Cortex of kidney (tissue), 1 donor: ENCODE data around the gene DOCK1.

ENCODE experiments used
- DNase-seq: peaks from one replicate; lab custom pipeline; 2025; lab: John Stamatoyannopoulos, UW

Gene DOCK1

DNA sequence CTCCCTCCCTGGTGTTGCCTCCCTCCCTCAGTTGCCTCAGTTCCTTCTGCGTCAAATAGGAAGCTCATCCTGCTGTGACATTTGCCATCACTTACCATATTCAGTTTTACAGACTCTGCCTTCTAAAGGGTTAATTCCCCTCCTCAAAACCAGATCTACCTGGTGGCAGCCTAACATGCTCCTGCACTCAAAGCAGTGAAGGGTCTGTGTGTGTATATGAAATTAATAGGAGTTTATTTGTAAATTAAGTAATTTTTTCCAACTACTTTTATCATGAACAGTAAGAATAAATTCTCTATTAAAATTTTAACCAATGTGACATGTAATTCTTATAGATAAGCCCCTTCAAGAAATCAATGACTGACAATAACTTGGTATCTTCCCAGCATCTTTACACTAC, 449.8 kb downstream of the DOCK1 start:
- DNase-seq, result no peak

DNA sequence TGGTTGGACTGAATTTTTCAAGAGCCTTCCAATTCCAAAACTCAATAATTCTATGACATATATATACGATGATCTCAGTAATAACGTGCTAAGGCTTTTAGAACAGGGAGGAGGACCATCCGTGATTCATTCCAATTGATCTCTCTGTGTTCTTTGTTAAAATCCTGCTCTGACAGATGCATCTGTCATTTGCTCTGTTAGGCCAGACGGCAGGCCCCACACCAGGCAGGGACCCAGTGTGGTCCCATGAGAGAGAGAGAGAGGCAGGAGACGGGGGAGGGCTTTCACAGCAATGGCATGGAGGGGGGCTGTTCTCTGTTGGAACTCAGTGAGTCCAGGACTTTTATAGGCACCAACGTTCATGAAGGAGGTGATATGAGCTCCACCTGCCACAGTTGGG, 451.1 kb downstream of the DOCK1 start:
- DNase-seq, result no peak

DNA sequence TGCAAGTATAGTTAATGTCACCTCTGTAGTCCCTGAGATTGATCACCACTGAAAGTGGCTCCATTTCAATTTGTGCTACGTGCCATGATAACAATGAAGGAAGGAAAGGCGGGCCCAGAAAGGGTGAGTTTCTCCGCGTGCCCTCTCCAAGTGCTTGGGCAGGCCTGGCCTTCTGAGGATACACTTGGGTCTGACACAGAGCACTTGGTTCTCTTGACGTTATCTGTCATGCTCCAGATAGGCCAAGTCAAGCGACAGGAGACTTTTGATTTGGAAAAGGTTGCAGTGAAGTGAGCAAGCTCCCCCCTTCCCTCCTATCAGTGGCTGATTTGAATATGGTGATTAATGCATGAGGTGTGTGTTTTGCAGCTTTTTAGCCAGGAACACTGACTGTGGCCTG, 452.0 kb downstream of the DOCK1 start:
- DNase-seq, result no peak

DNA sequence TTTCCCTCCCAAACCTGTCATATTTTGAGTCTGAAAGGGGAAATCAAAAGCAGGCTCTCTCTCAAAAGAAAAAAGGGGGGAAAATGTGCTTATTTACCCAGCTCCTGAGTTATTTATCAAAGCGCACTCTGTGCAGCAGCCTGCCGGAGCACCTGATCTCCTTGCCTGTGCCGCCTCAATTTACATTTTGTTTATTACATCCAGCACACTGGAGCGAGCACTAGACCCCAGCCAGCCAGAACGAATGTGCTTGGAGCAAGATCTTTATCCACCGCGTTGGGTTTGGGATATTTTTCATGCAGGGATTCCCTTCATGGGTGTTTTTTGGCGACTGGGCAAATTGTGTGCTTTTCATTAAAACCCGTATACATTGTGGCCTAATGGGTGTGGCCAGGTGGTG, 453.1 kb downstream of the DOCK1 start:
- no peak for DNase-seq

DNA sequence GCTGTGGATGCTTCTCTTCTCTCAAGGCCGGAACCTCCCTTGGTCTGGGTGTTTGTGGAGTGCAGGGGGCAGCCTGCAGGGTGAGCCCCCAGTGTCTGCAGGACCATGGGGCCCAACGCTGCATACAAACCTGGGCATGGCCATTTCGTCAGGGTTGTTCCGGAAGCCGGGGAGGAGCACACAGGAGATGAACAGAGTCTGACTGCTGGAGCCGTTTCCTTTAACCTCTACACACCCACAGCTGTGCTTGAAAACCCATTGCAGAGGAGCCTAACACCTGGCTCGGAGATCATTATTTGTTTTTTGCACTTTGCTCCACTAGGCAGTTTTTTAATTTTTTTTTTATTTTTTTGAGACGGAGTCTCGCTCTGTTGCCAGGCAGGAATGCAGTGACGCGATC, 458.8 kb downstream of the DOCK1 start:
- DNase-seq, result no peak

DNA sequence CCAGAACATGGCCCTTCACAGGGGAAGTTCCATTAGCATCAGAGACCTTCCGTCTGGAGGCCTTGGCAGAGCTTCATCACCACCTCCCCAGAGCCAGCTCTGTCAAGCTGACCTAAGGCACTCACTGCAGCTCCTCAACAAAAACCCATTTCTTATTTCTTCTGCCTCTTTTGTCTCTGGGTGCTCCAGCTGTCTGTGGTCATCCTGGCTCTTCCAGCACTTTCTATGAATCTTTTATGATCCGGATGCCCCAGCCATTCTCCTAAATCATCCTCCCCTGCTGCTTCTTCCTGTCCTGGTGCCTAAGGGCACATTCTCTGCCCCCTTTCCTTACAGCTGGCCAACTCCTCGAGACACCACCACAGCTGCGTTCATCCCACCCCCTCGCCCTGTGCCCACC, 462.9 kb downstream of the DOCK1 start:
- DNase-seq, result no peak

DNA sequence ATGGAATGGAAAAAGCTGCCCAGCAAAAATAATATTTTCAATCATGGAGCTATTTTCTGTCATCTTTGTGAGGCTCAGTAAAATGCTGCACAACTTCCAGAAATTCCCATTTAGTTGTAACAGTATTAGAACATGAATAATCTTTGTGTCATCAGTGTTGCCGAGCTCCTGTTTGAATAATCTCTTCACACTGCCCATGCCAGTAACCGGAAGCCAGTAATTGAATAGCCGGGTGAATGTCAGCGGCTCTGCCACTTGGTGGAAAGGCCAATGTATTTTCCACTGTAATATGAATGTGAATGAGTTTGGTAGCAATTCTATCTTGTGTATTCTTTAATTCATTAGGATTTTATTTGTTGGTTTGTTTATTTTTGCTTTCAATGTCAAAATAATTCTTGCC, 463.7 kb downstream of the DOCK1 start:
- no peak for DNase-seq

DNA sequence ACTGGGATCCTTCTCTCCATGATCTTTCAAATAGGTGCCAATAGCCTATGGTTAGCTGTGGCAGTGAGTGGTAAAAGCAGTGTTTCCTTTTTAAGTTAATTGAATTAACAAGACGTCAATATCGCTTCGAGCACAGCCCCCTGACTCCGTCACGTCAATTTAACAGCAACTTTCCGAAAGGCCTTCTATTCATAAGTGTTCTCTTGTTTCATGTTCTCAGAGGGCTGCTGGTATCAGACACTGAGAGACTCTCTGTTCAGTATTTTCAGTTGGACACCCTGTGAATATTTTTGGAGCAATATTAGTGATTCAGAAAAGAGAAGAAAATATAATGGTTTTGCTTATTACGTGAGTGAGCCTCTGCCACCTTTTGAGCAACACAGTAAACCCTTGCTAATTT, 465.4 kb downstream of the DOCK1 start:
- no peak for DNase-seq

DNA sequence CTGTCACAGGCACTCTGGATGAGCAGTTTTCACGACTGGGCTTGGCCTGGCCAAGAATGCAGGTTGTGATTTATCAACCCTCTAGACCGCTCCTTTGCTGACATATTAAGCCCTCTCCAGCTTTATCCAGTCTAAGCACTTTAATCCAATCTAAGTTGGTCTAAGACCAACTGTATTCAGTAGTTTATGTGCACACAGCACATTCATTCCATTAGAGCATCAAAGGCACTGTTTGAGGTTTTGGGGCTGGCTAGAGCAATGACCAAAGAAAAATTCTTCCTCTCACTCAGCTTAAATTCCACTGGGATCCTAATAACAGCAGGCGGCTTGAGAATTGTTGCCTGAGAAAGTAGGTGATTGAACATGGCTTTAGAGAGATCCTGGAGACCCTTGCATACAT, 467.1 kb downstream of the DOCK1 start:
- no peak for DNase-seq

DNA sequence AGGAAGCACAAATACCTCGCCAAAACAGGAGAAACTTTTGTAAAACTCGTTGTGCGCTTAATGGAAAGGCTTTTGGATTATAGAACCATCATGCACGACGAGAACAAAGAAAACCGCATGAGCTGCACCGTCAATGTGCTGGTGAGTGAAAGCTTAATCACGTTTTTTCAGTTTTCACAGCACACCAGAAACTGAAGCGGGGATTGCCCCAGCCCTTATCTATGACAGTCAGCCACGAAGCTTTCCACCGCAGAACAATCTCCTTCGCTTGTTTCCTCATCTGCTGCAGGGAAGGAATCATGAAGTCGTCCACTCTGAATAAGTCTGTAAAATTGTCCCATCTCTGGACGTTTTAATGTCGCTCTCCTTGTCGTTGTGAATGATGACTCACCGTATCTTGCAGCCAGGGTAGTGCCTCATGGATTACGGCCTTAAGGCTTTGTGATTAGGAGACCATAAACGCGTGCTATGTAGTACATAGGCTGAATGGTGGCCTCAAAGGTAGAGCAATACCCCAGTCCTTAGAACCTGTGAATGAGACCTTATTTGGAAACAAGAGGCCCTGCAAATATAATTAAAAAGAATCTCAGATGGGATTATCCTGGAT, 468.9 kb downstream of the DOCK1 start:
- DNase-seq, result no peak

DNA sequence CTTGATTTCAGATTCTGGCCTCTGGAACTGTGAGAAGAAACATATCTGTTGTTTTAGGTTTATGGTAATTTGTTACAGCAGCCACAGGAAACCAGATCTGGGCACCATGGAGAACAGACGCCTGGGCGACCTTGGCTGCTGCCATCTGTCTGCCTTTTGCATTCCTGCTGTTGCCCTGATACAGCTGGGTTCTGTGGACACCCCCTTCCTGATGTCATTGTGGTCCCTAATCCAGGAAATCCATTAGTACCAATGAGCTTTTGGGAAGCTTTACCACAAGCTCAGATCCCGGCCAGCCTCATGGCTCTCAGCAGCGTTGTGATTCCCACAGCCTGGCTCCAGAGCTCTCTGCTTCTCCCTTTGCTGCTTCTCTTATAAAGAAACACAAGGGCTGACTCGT, 469.7 kb downstream of the DOCK1 start:
- no peak for DNase-seq

DNA sequence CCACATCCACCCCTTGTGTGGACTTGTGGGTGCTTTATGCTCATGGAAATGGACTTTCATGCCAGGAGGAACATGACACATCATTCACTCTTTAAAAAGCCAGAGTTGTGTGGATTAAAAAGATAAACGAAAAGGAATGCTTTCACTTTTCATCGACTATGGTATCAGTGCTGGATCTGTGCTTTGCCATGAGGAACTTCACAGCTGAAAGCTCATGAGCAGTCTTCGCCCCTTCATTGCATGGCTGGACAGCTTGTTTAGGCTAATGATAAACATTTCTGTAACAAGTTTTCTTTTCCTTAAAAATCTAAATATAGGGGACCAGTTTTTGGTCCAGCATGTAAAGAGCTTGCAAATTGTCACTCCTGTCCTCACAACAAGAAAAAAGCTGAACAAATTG, 470.2 kb downstream of the DOCK1 start:
- DNase-seq, result no peak

DNA sequence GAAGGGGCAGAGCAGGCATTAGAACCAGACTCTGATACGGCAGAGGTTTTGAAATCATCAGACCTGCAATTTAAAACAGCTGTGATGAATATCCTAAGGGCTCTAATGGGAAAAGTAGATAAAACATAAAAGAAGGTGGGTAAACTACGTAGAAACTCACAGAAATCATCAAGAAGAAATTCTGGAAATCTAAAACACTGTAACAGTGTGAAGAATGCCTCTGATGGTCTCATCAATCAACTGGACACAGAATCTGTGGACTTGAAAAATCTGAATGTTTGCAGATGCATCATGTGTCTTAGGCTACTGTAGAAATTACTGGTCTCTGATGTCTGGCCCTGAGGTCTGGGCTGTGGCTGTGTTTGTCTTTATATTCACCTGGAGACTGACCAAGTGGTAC, 470.8 kb downstream of the DOCK1 start:
- DNase-seq, result no peak

DNA sequence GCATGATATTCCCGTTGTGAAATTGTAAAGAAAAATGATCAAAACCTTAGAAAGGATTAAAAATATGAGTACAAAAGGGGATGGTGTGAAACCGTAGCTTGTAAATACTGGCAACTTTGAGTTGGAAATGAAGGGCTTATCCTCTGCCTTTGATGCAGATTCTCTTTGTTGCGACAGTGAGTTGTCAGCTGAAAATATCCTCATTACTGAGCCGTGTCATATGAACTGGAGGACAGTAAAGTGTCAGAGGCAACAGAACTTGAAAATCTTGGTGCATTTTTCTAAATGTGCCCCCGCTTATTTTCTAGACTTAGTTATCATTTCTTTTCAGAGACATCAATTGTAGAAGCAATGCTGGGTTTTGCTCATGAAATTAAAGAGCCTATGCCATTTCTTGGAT, 473.4 kb downstream of the DOCK1 start:
- DNase-seq, result no peak

DNA sequence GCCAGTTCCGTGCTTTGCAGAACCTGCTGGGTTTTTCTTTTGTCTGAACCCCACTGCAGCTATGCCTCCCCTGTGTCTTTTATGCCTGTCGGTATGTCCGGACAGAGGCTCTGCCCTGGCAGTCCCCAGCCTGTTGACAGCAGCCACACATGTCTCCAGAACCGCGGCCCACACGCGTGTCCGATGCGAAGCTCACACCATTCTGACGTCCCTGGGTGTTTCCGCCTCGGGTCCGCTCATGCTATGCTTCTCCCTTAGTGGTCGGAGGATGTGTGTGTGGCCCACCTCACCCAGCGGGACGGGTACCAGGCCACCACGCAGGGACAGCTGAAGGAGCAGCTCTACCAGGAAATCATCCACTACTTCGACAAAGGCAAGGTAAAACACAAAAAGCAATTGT, 479.3 kb downstream of the DOCK1 start:
- no peak for DNase-seq

DNA sequence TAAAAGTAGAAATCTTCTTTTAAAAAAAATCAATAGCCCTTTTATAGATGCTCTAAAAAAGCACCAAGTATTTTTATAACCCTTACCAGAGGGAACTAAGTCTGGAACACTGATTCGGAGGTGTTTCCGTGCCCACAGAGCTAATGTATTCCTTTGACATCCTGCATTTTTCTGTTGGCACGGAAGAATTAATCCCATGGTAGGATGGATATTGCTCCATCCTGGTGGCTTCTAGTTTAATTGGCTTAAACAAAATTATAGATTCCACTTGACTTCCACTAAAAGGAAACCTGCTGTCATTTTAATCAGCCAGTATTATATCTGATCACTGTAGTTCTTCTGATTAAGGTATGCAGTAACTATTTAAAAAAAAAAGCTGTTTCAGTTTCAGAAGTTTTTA, 479.8 kb downstream of the DOCK1 start:
- DNase-seq, result no peak

DNA sequence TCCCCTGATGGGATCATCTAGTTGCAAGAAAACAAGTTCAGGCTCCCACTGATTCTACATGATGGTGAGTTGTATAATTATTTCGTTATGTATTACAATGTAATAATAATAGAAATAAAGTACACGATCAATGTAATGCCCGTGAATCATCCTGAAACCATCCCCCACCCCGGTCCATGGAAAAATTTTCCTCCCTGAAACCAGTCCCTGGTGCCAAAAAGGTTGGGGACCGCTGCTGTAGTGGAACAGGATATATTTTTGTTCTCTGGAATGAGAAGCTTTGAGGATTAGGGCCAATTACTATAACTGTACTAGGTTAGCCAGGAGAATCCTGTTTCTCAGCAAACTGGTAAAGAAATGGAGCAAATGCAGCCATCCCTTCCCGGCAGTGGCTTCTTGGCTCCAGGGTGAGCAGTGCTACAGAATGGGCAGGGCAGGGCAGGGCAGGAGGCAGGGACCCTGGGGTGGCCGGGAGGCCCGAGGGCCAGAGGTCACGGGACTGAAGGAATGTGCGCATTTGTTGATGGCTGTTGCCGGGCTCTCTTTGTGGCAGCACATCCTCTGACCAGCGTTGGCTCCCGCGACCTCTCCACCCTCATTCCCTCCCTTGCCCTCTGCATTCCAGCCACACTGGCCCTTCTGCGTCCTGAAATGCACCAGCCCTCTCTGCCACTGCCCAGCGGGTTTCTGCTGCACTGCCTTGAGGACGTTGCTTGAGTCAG, 481.5 kb downstream of the DOCK1 start:
- no peak for DNase-seq

DNA sequence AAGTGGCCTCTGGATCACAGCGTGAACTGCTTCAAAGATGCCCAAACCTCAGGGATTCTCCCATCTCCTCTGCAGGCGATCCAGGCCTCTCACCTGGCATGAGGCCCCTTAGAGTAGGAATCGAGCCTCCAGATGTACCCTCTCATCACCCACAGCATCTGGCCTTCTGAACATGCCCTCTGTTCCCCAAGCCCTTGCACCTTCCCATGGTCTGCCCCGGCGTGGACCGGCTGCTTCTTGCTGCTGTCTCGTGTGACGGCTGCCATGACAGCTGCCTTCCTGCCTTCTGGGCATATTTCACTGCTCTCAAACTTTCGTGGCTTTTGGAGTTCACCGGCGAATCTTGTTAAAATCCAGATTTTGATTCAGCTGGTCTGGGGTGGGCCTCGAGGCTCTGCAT, 486.6 kb downstream of the DOCK1 start:
- DNase-seq, result no peak

DNA sequence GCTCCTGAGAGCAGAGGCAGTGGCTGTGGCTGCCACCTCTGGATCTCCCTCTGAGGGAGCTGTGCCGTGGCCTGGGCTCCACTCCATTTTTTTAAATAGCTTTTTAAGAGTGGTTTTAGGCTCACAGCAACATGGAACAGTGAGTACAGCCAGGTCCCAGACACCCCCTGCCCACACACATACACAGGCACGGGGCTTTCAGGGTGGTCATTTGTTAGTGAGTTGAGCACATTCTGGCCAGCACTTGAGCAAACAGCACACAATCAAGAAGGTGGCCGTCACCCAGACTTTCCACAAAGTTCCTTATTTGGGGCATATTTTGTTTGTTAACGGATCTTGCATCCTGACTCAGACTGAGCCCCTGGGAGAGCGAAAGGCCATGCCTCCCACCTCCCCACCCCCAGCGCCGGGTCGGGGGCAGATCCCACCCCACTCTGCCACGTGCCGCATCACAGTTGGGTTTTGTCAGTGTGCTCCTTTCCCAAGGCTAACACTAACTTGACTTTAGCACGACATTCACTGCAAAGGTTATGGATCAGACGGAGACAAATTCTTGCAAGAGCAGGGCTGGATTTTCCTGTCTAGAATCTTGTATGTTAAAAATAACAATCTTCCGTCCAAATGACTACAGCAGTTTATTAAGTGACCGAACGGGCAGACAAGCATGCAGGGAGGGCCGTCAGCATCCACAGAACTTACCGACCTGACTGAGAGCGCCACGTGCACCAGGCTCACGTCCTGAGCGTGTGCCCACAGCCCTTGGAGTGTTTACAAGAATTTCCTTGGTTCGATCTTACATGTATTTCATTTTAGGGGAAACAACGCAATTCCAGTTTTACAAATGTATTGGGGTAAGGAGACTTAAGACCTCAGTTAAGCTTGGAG, 487.4 kb downstream of the DOCK1 start:
- DNase-seq, result no peak

DNA sequence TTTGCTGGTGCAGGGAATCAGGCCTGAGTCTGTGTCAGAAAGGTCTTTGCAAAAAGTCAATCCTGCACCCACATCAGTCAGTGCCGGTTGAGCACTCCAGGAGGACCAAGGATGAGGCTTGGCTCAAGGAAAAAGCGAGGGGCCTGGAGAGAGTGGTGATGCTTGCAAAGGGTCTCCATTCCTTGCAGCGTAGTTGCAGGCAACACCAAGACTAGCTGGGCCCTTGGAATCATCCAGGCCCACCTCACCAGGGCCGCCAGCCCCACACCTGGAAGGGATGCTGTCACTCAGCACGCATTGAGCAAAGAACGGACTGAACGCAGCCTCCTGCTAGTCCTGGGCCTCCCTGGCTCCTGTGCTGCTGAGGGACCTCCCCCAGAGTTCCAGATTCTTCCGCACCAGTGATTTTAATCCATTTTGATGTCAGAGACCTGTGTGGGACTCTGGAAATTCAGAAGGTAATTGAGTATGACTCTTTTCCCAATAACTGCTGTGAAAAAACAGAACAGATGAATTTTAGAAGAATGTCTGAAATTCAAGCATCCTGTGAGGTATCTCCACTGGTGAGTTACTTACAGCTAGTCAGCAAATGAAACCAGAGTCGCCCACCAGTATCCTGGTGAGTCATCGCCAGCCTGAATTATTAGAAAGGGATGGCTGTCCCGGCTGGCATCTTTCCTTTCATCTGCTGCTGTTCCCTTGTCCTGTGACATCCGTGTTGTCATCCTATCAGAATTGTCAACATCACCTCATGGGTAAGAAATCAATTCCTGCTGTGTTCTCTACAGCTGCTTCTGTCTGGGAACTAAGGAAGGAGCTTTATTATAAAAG, 493.1 kb downstream of the DOCK1 start:
- no peak for DNase-seq

DNA sequence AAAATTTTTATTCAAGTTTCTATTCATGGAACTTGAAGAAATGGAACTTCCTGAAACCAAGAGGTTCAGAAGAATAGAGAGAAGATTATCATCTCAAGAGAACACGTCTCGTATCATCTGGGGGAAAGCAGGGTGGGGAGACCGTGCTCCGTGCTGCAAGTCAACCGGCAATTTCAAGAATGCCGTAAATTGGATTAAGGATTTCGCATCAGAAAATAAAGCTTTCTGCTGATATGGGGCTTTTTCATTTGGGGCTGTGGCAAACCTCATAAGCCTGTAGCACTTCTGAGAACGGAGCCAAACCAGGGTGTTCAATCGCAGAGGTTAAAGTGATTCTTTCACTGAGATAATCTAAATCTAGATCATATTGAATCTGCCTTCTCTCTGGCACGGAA, 493.7 kb downstream of the DOCK1 start:
- DNase-seq, result no peak

DNA sequence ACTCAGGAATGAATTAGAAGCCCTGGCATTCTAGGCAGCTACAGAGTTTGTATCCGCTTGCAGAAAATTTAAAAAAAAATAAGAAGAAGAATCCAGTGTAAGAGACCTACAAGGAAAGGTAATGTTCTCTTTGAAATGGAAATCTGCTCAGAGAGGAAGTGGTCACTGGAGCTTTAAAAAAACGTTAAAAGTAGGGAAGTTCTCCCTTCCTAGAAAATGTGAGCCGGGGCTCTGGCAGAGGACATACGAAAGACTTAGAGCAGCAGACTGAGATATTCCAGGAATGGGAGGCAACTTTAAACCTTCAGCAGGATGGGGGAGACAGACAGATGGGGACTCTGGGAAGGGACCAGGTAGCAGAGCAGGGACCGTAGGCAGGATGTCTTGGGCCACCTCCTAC, 494.4 kb downstream of the DOCK1 start:
- DNase-seq, result no peak
